Endothelial cell (in vitro differentiated cells): ENCODE measurements around the gene KCNE3. TPM values are rescaled to one million over a fixed set of nuclear protein-coding genes. Genes with fewer than 3 reads are reported as not detected.

Experiments
- DNase-seq: peaks from one replicate; pipeline ENCODE4 v3.0.0; 2021; ENCODE audit warnings: low spot score
- H3K27ac Mint-ChIP-seq: one replicate; pipeline ENCODE4 v1.8.0; 2021; ENCODE audit warnings: mixed read lengths, inconsistent platforms; ENCODE audit not compliant: unreplicated experiment
- H3K27me3 Mint-ChIP-seq: one replicate; pipeline ENCODE4 v1.8.0; 2021; ENCODE audit warnings: mild to moderate bottlenecking, moderate library complexity, mixed read lengths, inconsistent platforms; ENCODE audit not compliant: unreplicated experiment
- H3K36me3 Mint-ChIP-seq: one replicate; pipeline ENCODE4 v1.8.0; 2021; ENCODE audit warnings: mild to moderate bottlenecking, low read depth, mixed read lengths, inconsistent platforms; ENCODE audit not compliant: unreplicated experiment
- H3K4me1 Mint-ChIP-seq: one replicate; pipeline ENCODE4 v1.8.0; 2021; ENCODE audit warnings: mild to moderate bottlenecking, mixed read lengths, inconsistent platforms; ENCODE audit not compliant: unreplicated experiment
- H3K4me3 Mint-ChIP-seq: one replicate; pipeline ENCODE4 v1.8.0; 2021; ENCODE audit warnings: mild to moderate bottlenecking, mixed read lengths, inconsistent platforms; ENCODE audit not compliant: unreplicated experiment
- H3K9me3 Mint-ChIP-seq: one replicate; pipeline ENCODE4 v1.8.0; 2021; ENCODE audit warnings: mixed read lengths, inconsistent platforms; ENCODE audit not compliant: unreplicated experiment
- CTCF ChIP-seq: fragments of 200-600 bp; sonication (generic); IDR thresholded peaks from one replicate; pipeline ENCODE4 v1.5.0; 2021; ENCODE audit warnings: antibody characterized with exemption; ENCODE audit not compliant: unreplicated experiment
- long read RNA-seq: library from polyadenylated mRNA; unstranded; transcript quantifications from one replicate; pipeline ENCODE4 v2.0.0, GENCODE V29; 2020; ENCODE audit not compliant: unreplicated experiment
- total RNA-seq: library from RNA; stranded (reverse); fragmentation: NEBNext Ultra II Directional; extraction: Animal tissue kit (Norgen Biotek cat#: 25700); gene quantifications from one replicate; pipeline ENCODE4 v1.2.1, GENCODE V29; 2021; ENCODE audit not compliant: unreplicated experiment

The KCNE3 gene
- total RNA-seq = 29.4 TPM
- long read RNA-seq, partial matches to known transcripts = 0 of 2 reads
- long read RNA-seq, other reads (novel, unspliced or antisense) = 2 of 2 reads

GRCh38 chr11:74466916-74467885 lies at the start of gene KCNE3:
Gene KCNE3, minus strand, starts transcription at chr11:74467549. Its CDS starts 9,986 bp downstream, at chr11:74457563.
- DNase-seq = peak; percentile 50
- Mint-ChIP-seq H3K27ac (peak within 1 kb of the TSS; percentile 85), H3K4me3 (peak within 1 kb of the TSS; percentile 86), H3K4me1 (peaks cover 49% of the 10 kb centered on the region), H3K27me3 (peaks cover 20% of the 10 kb centered on the region), H3K36me3 (peaks cover 27% of the 10 kb centered on the region), H3K9me3 (no peaks in the 10 kb centered on the region)
- TF ChIP-seq CTCF = no peak

GRCh38 chr11:74507582-74507981 lies 40.2 kb upstream of the KCNE3 start:
- Mint-ChIP-seq H3K27me3 (peaks cover 2% of the 10 kb centered on the region), H3K4me1 (no peaks in the 10 kb centered on the region), H3K4me3 (no peak overlapping the region), H3K36me3 (no peaks in the 10 kb centered on the region), H3K9me3 (no peaks in the 10 kb centered on the region), H3K27ac (no peak overlapping the region)
- no peak for TF ChIP-seq CTCF
- DNase-seq = no peak

GRCh38 chr11:74506823-74507222 lies 39.5 kb upstream of the KCNE3 start:
- TF ChIP-seq CTCF = no peak
- no peak overlapping the region for H3K27ac Mint-ChIP-seq
- H3K36me3 Mint-ChIP-seq = no peaks in the 10 kb centered on the region
- H3K27me3 Mint-ChIP-seq = peaks cover 2% of the 10 kb centered on the region
- DNase-seq = no peak
- no peaks in the 10 kb centered on the region for H3K4me1 Mint-ChIP-seq
- H3K4me3 Mint-ChIP-seq = no peak overlapping the region
- H3K9me3 Mint-ChIP-seq = no peaks in the 10 kb centered on the region

- H3K4me1 Mint-ChIP-seq = no peaks in the 10 kb centered on the region
- TF ChIP-seq CTCF = no peak
- no peak overlapping the region for H3K27ac Mint-ChIP-seq
- H3K27me3 Mint-ChIP-seq = peaks cover 2% of the 10 kb centered on the region
- H3K36me3 Mint-ChIP-seq = no peaks in the 10 kb centered on the region
- H3K9me3 Mint-ChIP-seq = no peaks in the 10 kb centered on the region
- H3K4me3 Mint-ChIP-seq = no peak overlapping the region
- no peak for DNase-seq
Measured at GRCh38 chr11:74505911-74506310, 38.6 kb upstream of the KCNE3 start.
